Inflammatory macrophage treated with lipopolysaccharide for 4 hours (primary cell): Measurements from ENCODE around the gene NOC3L.
"Not testable (repeated sequence)": the region's sequence is repeated elsewhere in the genome, so short reads cannot be mapped to it uniquely, and the experiment has no call there.

Experiments used
- DNase-seq: peaks from one replicate; pipeline ENCODE4 v3.0.0-alpha.2; 2020

The NOC3L gene

GRCh38 chr10:94362360-94363250, at the start of gene NOC3L:
TSS of gene NOC3L (minus strand) at chr10:94362939. CDS start at chr10:94362838, 101 bp downstream.
- DNase-seq = peak; percentile 95

- DNase-seq = no peak
These were observed 49.7 kb upstream of the NOC3L start for GRCh38 chr10:94412449-94412848.

GRCh38 chr10:94411304-94411703, 48.6 kb upstream of the NOC3L start:
- DNase-seq = no peak

GRCh38 chr10:94409021-94409657, 46.4 kb upstream of the NOC3L start:
- DNase-seq = no peak

- DNase-seq = no peak
These were observed 44.9 kb upstream of the NOC3L start for GRCh38 chr10:94407668-94408067.

- DNase-seq = no peak
These were observed 42.7 kb upstream of the NOC3L start for GRCh38 chr10:94405406-94405805.

- peak; percentile 92 for DNase-seq
These were observed 40.9 kb upstream of the NOC3L start for GRCh38 chr10:94403380-94404213.

- peak; percentile 49 for DNase-seq
These were observed 40.2 kb upstream of the NOC3L start for GRCh38 chr10:94402843-94403379.

GRCh38 chr10:94402204-94402842, 39.6 kb upstream of the NOC3L start, which contains the start of gene TBC1D12:
TSS of gene TBC1D12 (plus strand) at chr10:94402541. CDS start at chr10:94402614, 73 bp downstream.
- peak; percentile 97 for DNase-seq

- DNase-seq = no peak
These were observed 36.0 kb upstream of the NOC3L start for GRCh38 chr10:94398762-94399161.

- no peak for DNase-seq
These were observed 35.0 kb upstream of the NOC3L start for GRCh38 chr10:94397549-94398370.

GRCh38 chr10:94392117-94392516, 29.4 kb upstream of the NOC3L start:
- not testable (repeated sequence) for DNase-seq

GRCh38 chr10:94385733-94386132, 23.0 kb upstream of the NOC3L start:
- DNase-seq = not testable (repeated sequence)

- DNase-seq = peak; percentile 75
These were observed 20.8 kb upstream of the NOC3L start for GRCh38 chr10:94383530-94383929.

GRCh38 chr10:94376865-94377264, 14.1 kb upstream of the NOC3L start:
- DNase-seq = no peak

- no peak for DNase-seq
These were observed 12.6 kb upstream of the NOC3L start for GRCh38 chr10:94375374-94375773.

- DNase-seq = no peak
These were observed 7.8 kb upstream of the NOC3L start for GRCh38 chr10:94370501-94370900.

GRCh38 chr10:94366382-94366781, 3.6 kb upstream of the NOC3L start:
- no peak for DNase-seq

GRCh38 chr10:94364482-94364881, 1.7 kb upstream of the NOC3L start:
- no peak for DNase-seq

GRCh38 chr10:94363251-94363565, 469 bp upstream of the NOC3L start:
- no peak for DNase-seq

- DNase-seq = peak; percentile 56
These were observed 1.5 kb downstream of the NOC3L start for GRCh38 chr10:94361171-94361794.
